ENCODE data around the gene NFATC2IP.

NFATC2IP gene

DNA sequence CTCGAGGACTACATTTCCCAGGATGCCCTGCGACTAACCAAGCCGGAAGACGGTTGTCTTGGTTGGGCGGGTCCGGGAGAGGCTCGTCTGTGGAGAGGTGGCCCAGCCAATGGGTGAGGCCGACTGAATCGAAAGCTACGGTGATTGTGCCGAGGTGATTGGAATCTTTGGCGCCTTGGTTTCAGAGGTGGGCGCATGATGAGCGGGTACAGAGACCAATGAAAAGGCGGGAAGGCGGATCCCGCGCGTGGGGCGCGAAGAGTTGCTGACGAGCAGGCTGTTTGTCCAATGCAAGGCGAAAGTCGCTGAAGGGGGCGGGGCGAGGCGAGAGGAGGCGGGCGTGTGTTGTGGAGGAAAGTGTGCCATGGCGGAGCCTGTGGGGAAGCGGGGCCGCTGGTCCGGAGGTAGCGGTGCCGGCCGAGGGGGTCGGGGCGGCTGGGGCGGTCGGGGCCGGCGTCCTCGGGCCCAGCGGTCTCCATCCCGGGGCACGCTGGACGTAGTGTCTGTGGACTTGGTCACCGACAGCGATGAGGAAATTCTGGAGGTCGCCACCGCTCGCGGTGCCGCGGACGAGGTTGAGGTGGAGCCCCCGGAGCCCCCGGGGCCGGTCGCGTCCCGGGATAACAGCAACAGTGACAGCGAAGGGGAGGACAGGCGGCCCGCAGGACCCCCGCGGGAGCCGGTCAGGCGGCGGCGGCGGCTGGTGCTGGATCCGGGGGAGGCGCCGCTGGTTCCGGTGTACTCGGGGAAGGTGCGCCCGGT, at the start of gene NFATC2IP:
Gene NFATC2IP (plus strand): TSS at position 290 of the 762 bp plus-strand sequence. CDS start 75 bp downstream, at position 365.
- peak; percentile 96 for DNase-seq (ENCODE audit: low spot score)

DNA sequence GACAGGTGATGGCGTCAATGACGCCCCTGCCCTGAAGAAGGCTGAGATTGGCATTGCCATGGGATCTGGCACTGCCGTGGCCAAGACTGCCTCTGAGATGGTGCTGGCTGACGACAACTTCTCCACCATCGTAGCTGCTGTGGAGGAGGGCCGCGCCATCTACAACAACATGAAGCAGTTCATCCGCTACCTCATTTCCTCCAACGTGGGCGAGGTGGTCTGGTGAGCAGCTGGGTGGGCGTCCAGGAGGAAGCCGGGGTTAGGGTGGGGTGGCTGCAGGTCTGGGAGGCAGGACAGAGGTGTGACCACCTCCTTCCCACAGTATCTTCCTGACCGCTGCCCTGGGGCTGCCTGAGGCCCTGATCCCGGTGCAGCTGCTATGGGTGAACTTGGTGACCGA, 48.9 kb upstream of the NFATC2IP start:
- no peak for DNase-seq (ENCODE audit: low spot score)

DNA sequence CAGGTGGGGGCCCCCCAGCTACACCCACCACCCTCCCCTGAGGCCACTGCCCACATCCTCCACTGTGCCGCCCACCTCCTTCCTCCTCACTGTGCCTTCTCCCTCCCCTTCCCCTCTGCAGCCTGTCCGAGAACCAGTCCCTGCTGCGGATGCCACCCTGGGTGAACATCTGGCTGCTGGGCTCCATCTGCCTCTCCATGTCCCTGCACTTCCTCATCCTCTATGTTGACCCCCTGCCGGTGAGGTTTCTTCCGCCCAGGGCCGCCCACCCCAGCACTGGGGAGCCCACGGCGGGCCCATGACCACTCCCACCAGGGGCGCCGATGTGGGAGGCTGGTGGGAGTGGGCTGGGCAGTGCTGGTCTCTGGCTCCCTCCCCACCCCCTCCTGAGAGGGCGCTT, 47.8 kb upstream of the NFATC2IP start:
- DNase-seq (ENCODE audit: low spot score): no peak

DNA sequence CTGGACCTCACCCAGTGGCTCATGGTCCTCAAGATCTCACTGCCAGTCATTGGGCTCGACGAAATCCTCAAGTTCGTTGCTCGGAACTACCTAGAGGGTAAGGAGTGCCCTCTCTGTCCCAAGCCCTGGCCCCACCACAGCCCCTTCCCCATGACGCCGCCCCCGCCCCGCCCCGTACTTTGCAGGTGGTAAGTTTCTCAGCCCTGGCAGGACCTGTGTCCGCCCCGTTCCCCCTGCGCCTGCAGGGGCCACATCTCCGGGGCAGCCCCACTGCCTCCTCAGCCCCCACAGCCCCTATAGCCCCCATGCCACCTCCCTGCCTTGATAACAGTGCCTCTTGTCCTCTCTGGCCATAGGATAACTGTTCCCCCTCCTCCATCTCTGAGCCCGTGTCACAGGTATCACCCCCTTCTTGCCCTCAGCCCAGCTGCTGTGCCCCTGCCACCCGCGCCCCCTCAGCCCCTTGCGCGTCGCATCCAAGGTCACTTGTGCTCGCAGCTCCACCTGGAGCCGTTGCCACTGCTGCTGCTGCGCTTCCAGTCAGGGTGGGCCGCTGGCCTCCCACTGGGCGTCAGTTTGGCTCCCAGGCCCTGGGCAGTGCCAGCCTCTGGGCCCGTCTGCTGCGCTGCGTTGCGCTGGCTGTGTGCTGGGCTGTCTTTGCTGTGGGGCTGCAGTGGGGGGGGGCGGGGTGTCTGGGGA, 47.2 kb upstream of the NFATC2IP start:
- DNase-seq (ENCODE audit: low spot score): no peak

GRCh38 chr16:28904363-28904762, 46.4 kb upstream of the NFATC2IP start:
- no peak for DNase-seq (ENCODE audit: low spot score)

- no peak for DNase-seq (ENCODE audit: low spot score)
Measured at GRCh38 chr16:28904828-28905227, 45.9 kb upstream of the NFATC2IP start.

DNA sequence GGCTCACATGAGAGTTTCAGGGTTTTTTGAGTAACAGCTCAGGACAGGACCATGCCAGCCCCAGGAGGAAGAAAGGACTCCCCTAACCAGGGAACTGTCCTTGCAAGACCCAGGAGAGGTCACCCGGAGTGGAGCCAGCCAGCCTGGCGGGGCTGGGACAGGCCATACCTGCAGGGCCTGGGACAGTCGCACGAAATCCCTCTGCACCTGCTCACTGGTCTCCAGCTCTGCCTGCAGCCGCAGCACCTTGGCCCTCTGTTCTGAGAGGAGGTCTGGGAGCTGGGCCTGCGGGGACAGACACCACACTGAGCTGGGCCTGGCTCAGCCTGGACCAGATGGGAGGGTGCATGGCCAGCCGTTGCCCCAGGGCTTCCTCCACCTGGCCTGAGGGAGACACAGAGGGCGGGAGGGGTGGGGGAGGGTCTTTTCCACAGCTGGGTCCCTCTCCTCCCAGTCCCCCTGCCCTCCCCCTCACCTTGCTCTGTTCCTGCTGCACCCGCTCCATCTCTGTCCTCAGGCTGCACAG, 45.4 kb upstream of the NFATC2IP start:
- DNase-seq (ENCODE audit: low spot score): no peak

- DNase-seq (ENCODE audit: low spot score): peak; percentile 24
Measured at GRCh38 chr16:28905800-28906372, 44.9 kb upstream of the NFATC2IP start.

DNA sequence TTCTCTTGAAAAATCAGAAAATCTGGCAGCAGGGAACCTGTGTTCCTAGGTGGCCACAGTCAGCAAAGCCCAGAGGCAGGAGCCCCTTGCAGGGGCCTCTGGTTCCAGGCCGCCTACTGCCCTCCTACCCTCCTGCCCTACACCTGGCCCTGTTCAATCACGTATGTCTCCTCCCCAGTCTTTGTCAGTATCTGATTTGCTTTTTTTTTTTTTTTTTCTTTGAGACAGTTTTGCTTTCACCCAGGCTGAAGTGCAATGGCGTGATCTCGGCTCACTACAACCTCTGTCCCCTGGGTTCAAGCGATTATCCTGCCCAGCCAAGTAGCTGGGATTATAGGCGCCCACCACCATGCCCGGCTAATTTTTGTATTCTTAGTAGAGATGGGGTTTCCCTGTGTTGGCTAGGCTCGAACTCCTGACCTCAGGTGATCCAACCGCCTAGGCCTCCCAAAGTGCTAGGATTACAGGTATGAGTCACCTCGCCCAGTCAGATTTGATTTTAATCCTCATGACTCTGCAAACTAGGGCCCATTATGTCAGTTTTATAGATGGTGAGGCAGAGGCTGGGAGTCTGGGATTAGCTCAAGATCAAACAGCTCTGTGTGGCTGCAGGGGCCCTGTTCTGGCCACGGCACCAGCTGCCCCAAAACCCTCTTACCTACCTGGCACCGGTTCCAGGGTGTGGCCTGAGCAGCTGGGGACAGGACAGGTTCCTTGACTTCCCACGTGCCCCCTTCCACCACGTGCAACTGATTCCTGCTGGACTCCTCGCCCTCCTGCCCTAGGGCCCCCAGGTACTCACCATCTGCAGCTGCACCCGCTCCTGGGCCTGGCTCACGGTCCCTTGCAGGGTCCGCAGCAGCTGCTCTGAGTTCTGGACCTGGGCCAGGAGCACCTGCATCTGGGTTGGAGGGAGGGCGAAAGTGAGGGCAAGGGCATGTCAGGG, 40.4 kb upstream of the NFATC2IP start:
- DNase-seq (ENCODE audit: low spot score): peak; percentile 53

DNA sequence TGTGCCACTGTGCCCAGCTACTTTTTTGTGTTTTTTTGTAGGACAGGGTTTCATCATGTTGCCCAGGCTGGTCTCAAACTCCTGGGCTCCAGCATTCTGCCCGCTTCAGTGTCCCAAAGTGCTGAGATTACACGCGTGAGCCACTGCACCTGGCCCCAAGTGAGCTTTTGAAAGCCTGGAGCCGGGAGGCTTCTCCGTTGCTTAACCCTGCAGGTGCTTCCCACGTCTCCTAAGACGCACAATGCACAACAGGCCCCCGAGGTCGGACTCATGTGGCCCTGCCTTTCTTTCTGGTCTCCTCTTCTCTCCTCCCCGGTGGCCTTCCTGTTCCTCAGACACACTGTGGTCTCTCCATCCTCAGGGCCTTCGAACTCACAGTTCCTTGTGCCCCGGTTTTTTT, 38.2 kb upstream of the NFATC2IP start:
- DNase-seq (ENCODE audit: low spot score): peak; percentile 6

- peak; percentile 20 for DNase-seq (ENCODE audit: low spot score)
Measured at GRCh38 chr16:28913946-28914724, 36.6 kb upstream of the NFATC2IP start.

DNA sequence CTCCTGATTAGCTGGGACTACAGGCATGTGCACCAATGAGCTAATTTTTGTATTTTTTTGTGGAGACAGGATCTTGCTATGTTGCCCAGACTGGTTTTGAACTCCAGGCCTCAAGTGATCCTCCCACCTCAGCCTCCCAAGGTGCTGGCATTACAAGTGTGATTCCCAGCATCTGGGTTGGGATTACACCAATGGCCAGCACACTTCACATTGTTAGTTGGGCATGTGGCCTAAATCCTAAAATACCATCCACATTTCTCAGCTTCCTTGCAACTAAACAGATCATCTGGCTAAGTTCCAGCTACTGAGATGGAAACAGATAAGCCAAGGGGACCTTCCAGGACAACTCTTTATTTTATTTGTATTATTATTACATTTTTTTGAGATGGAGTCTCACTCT, 35.6 kb upstream of the NFATC2IP start:
- no peak for DNase-seq (ENCODE audit: low spot score)

DNA sequence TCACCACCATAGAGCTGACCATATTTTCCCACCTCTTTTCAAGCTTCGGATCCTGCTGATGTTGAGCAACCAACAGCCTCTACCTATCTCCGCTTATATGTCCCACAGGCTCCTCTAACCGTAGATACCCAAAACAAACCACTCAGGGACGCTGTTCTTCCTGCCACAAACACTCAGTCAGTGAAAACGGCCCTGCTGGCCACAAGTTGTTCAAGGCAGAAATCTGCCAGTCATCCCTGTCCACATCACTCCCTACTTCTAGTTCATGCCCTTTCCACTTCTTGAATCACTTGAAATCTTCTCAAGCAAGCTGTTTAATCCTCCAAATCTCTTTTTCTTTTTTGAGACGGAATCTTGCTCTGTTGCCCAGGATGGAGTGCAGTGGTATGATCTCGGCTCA, 33.6 kb upstream of the NFATC2IP start:
- peak; percentile 5 for DNase-seq (ENCODE audit: low spot score)

DNA sequence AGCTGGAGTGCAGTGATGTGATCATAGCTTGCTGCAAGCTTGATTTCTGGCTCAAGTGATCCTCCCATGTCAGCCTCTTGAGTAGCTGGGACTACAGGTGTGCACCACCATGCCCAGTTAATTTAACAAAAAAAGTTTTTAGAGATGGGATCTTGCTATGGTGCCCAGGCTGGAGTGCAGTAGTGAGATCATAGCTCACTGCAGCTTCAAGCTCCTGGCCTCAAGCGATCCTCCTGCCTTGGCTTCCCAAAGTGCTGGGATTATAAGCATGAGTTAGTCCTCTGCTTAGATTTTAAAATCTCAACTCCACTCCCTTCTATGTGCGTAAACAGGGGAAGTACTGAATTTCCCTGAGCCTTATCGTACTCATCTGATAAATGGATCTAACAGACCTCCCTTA, 32.0 kb upstream of the NFATC2IP start:
- DNase-seq (ENCODE audit: low spot score): no peak

- no peak for DNase-seq (ENCODE audit: low spot score)
Measured at GRCh38 chr16:28923231-28923587, 27.5 kb upstream of the NFATC2IP start.

DNA sequence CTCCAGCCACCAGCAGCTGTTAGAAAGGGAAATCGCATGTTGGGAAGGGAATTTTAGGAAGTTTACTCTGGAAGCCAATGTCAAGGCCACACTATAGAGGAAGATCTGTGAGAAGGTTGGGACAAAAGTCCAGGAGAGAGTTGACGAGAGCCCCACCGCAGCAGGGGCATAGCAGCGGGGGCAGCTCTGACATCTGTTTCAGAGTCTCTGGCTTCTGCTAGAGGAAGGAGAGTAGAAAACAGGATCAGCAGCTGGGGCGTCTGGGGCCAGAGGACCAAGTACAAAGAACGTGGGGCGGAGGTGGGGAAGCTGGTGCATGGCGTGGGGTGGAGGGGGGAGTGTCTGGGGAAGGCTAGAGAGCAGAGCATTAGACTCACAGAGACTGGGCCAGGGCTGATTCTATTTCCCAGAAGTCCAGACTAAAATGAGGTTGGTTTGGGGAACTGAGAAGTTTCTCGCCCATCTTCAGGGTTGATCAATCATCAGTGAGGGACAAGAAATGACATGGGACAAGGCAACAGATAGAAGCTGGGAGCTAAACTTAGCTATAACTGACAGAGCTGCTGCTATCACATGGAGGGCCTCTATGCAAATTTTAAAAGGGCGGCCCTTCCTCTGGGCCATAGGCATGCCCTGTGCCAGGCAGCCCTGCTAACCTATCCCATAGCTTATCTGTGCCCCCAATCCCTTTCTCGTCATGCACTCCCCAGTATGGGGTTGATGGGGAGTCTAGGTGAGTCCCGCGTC, 26.9 kb upstream of the NFATC2IP start:
- no peak for DNase-seq (ENCODE audit: low spot score)

- no peak for DNase-seq (ENCODE audit: low spot score)
Measured at GRCh38 chr16:28924399-28924761, 26.4 kb upstream of the NFATC2IP start.

DNA sequence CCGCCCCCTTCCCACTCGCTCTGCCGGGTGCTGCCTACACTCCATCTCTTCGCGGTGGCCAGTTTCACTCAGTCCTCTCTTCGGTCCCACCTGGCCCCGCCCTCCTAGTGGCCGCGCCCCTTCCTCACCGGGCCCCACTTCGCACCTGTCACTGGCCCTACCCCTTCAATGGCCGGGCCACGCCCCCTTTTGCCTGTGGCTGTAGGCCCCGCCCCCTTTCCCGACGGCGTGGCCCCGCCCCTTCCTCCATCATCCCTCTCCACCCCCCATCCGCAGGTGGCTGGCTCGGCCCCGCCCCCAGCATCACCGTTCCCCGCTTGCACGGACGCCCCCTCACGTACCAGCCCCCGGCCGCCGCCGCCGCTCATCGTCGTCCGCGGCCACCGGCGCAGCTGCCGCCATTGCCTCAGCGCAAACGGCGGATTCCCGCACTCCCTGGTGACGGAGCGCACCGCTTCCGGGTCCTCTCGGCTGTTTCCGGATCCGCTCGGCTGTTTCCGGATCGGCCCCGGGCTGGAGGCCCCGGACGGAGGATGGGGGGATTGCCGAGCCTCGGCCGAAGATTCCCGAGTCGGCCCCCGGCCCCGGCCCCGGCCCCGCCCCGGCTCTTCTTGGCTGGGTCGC, 25.9 kb upstream of the NFATC2IP start, which contains the start of gene RABEP2:
Gene RABEP2 (minus strand): TSS at position 477 of the 624 bp plus-strand sequence. CDS start 75 bp downstream, at position 402.
- DNase-seq (ENCODE audit: low spot score): peak; percentile 98

DNA sequence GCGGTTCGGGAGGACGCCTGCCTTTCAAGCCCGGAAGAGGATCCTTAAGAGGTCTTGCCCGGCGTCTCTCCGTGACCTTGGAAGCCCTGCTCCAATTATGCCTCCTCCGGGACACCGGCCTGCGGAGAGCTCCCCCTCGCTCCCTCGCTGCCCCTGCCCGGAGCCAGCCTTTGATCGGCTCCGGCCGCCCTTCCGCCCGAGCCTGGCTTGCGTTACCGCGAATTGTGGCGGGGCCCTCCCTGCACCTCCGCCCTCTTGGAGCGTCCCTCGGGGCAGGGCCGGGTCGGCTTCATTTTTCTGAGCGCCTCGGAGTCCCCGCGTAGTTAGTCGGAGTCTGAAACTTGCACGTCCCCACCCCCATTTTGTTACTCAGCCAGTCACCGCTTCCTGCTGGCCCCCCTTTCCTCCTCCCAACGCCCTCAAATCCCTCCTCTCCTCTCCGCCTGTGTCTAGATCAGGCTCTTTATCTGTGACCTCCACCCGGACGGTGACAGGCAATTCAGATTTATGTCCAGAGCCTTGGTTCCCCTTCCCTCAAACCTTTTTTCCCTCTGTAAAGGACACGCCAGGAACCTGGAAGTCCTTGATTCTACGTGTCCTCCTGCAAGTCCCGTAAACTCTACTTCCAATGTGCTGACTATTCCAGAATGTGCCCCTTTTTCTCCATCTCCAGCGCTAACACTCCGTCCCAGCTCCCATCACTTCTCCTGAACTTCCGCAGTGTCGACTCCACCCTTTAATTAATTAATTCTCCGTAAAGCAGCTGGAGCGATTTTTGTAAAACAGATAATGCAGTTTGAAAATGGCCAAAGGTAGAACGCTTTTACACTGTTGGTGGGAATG, 25.1 kb upstream of the NFATC2IP start:
- DNase-seq (ENCODE audit: low spot score): peak; percentile 74

All from D341Med (cell line).